Measurements from ENCODE around the gene SH3BP5.

DNA sequence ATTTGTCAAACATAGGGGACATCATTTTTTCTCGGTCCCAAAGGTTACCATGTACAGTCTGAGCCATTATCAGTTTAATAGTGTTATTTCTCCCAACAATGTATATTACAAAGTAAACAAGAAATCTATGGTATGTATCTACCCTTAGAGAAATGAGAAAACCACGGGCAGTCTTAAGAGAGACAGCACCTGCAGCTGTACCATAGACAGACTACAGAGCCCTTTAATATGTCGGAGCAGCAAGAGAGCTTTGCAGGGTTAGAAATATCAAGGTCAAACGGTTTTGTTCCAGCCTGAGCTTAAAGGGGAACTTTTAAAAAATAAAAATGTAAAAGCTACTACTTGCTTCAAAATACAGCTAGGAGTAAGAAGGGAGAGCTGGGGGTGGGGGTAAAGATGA, 53.2 kb downstream of the SH3BP5 start:
- TF ChIP-seq EZH2 (optimal IDR thresholded peaks at IDR 0.05; ENCODE audit: low read depth, low read length) (no peak), EZH2phosphoT487 (IDR thresholded peaks at IDR 0.05; ENCODE audit: low read length) (no peak)
- TF ChIP-seq, protein P1, sequence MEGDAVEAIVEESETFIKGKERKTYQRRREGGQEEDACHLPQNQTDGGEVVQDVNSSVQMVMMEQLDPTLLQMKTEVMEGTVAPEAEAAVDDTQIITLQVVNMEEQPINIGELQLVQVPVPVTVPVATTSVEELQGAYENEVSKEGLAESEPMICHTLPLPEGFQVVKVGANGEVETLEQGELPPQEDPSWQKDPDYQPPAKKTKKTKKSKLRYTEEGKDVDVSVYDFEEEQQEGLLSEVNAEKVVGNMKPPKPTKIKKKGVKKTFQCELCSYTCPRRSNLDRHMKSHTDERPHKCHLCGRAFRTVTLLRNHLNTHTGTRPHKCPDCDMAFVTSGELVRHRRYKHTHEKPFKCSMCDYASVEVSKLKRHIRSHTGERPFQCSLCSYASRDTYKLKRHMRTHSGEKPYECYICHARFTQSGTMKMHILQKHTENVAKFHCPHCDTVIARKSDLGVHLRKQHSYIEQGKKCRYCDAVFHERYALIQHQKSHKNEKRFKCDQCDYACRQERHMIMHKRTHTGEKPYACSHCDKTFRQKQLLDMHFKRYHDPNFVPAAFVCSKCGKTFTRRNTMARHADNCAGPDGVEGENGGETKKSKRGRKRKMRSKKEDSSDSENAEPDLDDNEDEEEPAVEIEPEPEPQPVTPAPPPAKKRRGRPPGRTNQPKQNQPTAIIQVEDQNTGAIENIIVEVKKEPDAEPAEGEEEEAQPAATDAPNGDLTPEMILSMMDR (IDR thresholded peaks at IDR 0.05; ENCODE audit: low read length) = no peak
